ENCODE measurements around the gene BMP2K. TPM values are rescaled to one million over a fixed set of nuclear protein-coding genes. Genes with fewer than 3 reads are reported as not detected.

The BMP2K gene
- total and polyA plus RNA-seq, 4 donors, result 4.4 to 138 (median 19.3) TPM

- H3K9me3 ChIP-seq (ENCODE audit: control insufficient read depth in 4 of 4, low read length in 3 of 4), result no peaks in the 10 kb centered on the region
- 99% methylated on average over 1 of the region's 1 CpG for WGBS
- H3K36me3 ChIP-seq (ENCODE audit: control insufficient read depth in 4 of 4, insufficient read depth in 3 of 4, low read depth in 1 of 4, low read length in 3 of 4), result peaks cover 0 to 21% (median 11%) of the 10 kb centered on the region in 4 donors
- no peaks in the 10 kb centered on the region for H3K27me3 ChIP-seq (ENCODE audit: control insufficient read depth in 4 of 4, insufficient read depth in 4 of 4, low read length in 3 of 4)
- no peak overlapping the region for H3K27ac ChIP-seq (ENCODE audit: low read depth in 1 of 2, low read length in 2 of 2)
- no peak for DNase-seq (ENCODE audit: low spot score)
- H3K4me1 ChIP-seq (ENCODE audit: control insufficient read depth in 4 of 4, insufficient read depth in 4 of 4, low read length in 3 of 4), result peaks cover 0 to 2% (median 0%) of the 10 kb centered on the region in 4 donors
- no peak overlapping the region for H3K4me3 ChIP-seq (ENCODE audit: low read depth in 1 of 3, low read length in 3 of 3)
- TF ChIP-seq ZBTB33 (IDR thresholded peaks at IDR 0.05) (no peak), HNF4G (IDR thresholded peaks at IDR 0.05) (no peak)
- no peak overlapping the region for H3K9ac ChIP-seq (ENCODE audit: low read depth in 1 of 2, low read length in 2 of 2)
Observed at GRCh38 chr4:78824001-78824400, 47.9 kb downstream of the BMP2K start.

- H3K9me3 ChIP-seq (ENCODE audit: control insufficient read depth in 4 of 4, low read length in 3 of 4), result no peaks in the 10 kb centered on the region
- no peak for DNase-seq (ENCODE audit: low spot score)
- TF ChIP-seq ZBTB33 (IDR thresholded peaks at IDR 0.05) (no peak), CTCF (IDR thresholded peaks at IDR 0.05; ENCODE audit: low read depth, low read length, missing input control) (no peak)
- H3K27me3 ChIP-seq (ENCODE audit: control insufficient read depth in 4 of 4, insufficient read depth in 4 of 4, low read length in 3 of 4), result no peaks in the 10 kb centered on the region
- H3K4me3 ChIP-seq (ENCODE audit: low read depth in 1 of 3, low read length in 3 of 3), result no peak overlapping the region
- peaks cover 0 to 2% (median 0%) of the 10 kb centered on the region in 4 donors for H3K4me1 ChIP-seq (ENCODE audit: control insufficient read depth in 4 of 4, insufficient read depth in 4 of 4, low read length in 3 of 4)
- 98% methylated on average over 3 of the region's 3 CpGs for WGBS
- H3K9ac ChIP-seq (ENCODE audit: low read depth in 1 of 2, low read length in 2 of 2), result no peak overlapping the region
- H3K27ac ChIP-seq (ENCODE audit: low read depth in 1 of 2, low read length in 2 of 2), result no peak overlapping the region
- H3K36me3 ChIP-seq (ENCODE audit: control insufficient read depth in 4 of 4, insufficient read depth in 3 of 4, low read depth in 1 of 4, low read length in 3 of 4), result peaks cover 0 to 22% (median 13%) of the 10 kb centered on the region in 4 donors
Observed at GRCh38 chr4:78827191-78827590, 51.0 kb downstream of the BMP2K start.

- Histone ChIP-seq H3K36me3 (ENCODE audit: control insufficient read depth in 4 of 4, insufficient read depth in 3 of 4, low read depth in 1 of 4, low read length in 3 of 4) (peaks cover 0 to 22% (median 13%) of the 10 kb centered on the region in 4 donors), H3K9ac (ENCODE audit: low read depth in 1 of 2, low read length in 2 of 2) (no peak overlapping the region)
- no peak for DNase-seq (ENCODE audit: low spot score)
Observed at GRCh38 chr4:78829296-78829695, 53.1 kb downstream of the BMP2K start.

More at GRCh38 chr4:78829296-78829695, 53.1 kb downstream of the BMP2K start:
- no peak overlapping the region for H3K27ac ChIP-seq (ENCODE audit: low read depth in 1 of 2, low read length in 2 of 2)
- TF ChIP-seq TAF1 (conservative IDR thresholded peaks at IDR 0.05) (no peak), CTCF (IDR thresholded peaks at IDR 0.05; ENCODE audit: low read depth, low read length, missing input control) (no peak), FOXA2 (IDR thresholded peaks at IDR 0.05) (no peak), ZBTB33 (IDR thresholded peaks at IDR 0.05) (no peak), EGR1 (IDR thresholded peaks at IDR 0.05; ENCODE audit: low read depth in 2 of 2) (no peak), MAX (IDR thresholded peaks at IDR 0.05) (no peak)
- H3K4me1 ChIP-seq (ENCODE audit: control insufficient read depth in 4 of 4, insufficient read depth in 4 of 4, low read length in 3 of 4), result peaks cover 0 to under 1% (median 0%) of the 10 kb centered on the region in 4 donors
- H3K9me3 ChIP-seq (ENCODE audit: control insufficient read depth in 4 of 4, low read length in 3 of 4), result no peaks in the 10 kb centered on the region
- H3K4me3 ChIP-seq (ENCODE audit: low read depth in 1 of 3, low read length in 3 of 3), result no peak overlapping the region
- H3K27me3 ChIP-seq (ENCODE audit: control insufficient read depth in 4 of 4, insufficient read depth in 4 of 4, low read length in 3 of 4), result no peaks in the 10 kb centered on the region
